ENCODE measurements around the gene AMZ1.

GRCh38 chr7:2663121-2663886, 24.7 kb upstream of the AMZ1 start:
- TF ChIP-seq POLR2A (IDR thresholded peaks at IDR 0.05; ENCODE audit: low read depth, low read length) (no peak; the same call in none of the 2 replicates), EP300 (IDR thresholded peaks at IDR 0.05; ENCODE audit: borderline replicate concordance in 1 of 2, control insufficient read depth in 1 of 2, low read depth in 2 of 2, low read length in 2 of 2) (no peak), CEBPB (IDR thresholded peaks at IDR 0.05; ENCODE audit: borderline replicate concordance in 1 of 2, low read depth in 2 of 2, low read length in 2 of 2) (no peak), CTCF (IDR thresholded peaks at IDR 0.05 in 2 of 3, conservative IDR thresholded peaks at IDR 0.05 in 1 of 3; ENCODE audit: control insufficient read depth in 2 of 3, extremely low read depth in 1 of 3, insufficient read depth in 1 of 3, low read depth in 3 of 3, low read length in 3 of 3) (no peak), TARDBP (IDR thresholded peaks at IDR 0.05; ENCODE audit: borderline replicate concordance) (no peak), KAT2A (conservative IDR thresholded peaks at IDR 0.05; ENCODE audit: control insufficient read depth, low read depth, low read length) (no peak), NFIC (IDR thresholded peaks at IDR 0.05; ENCODE audit: low read depth, low read length) (no peak), E2F8 (IDR thresholded peaks at IDR 0.05; ENCODE audit: low read depth, partially characterized antibody) (no peak), RFX5 (IDR thresholded peaks at IDR 0.05; ENCODE audit: low read depth, low read length) (no peak), JUND (IDR thresholded peaks at IDR 0.05; ENCODE audit: low read depth, low read length) (no peak), ZBTB11 (CRISPR knock-in tag; IDR thresholded peaks at IDR 0.05) (no peak), USF1 (IDR thresholded peaks at IDR 0.05; ENCODE audit: borderline replicate concordance, extremely low read length, insufficient read depth, low read depth, low read length) (no peak), PRDM15 (CRISPR knock-in tag; IDR thresholded peaks at IDR 0.05) (no peak)

All from GM12878 (cell line).